Suprapubic skin (tissue), 4 donors: ENCODE results near the gene FRMPD1.

Source experiments
- CTCF ChIP-seq, 2 donors: fragments of 200-600 bp in 1 of 2; fragments of 450-650 bp in 1 of 2; sonication (generic) in 1 of 2; IDR thresholded peaks; one replicate each; pipeline ENCODE4 v1.5.1; 2016 to 2019; ENCODE audit warnings: antibody characterized with exemption in 2 of 2, mild to moderate bottlenecking in 1 of 2, moderate library complexity in 1 of 2
- EP300 ChIP-seq: sonication (generic); formaldehyde crosslinking; IDR thresholded peaks from one replicate; pipeline ENCODE4 v1.6.1; 2017; ENCODE audit warnings: antibody characterized with exemption
- POLR2A ChIP-seq, 2 donors: fragments of 450-650 bp; IDR thresholded peaks; one replicate each; pipeline ENCODE4 v1.6.1; 2017; ENCODE audit warnings: antibody characterized with exemption in 2 of 2, mild to moderate bottlenecking in 2 of 2, moderate library complexity in 2 of 2
- POLR2AphosphoS5 ChIP-seq, 3 donors: sonication (generic); formaldehyde crosslinking; IDR thresholded peaks; one replicate each; pipeline ENCODE4 v1.6.1; 2017; ENCODE audit warnings: antibody characterized with exemption in 3 of 3

- TF ChIP-seq CTCF (IDR thresholded peaks at IDR 0.05) = peak in 1 of 2 donors; percentile 8
- TF ChIP-seq POLR2AphosphoS5 (IDR thresholded peaks at IDR 0.05) = peak in 2 of 3 donors; percentile 79 to 80
- no peak for TF ChIP-seq EP300
- TF ChIP-seq POLR2A (IDR thresholded peaks at IDR 0.05) = no peak
These were observed 134.1 kb downstream of the FRMPD1 start, which contains the start of gene EXOSC3 for GRCh38 chr9:37784616-37785483.
